ENCODE results near the gene ZRSR2.
"Not testable (repeated sequence)": the region's sequence is repeated elsewhere in the genome, so short reads cannot be mapped to it uniquely, and the experiment has no call there.

ZRSR2 gene

GRCh38 chrX:15789979-15790768, at the start of gene ZRSR2:
ZRSR2 (plus strand) TSS chrX:15790484; CDS start chrX:15790496, 12 bp downstream.
- H3K4me3 ChIP-seq (ENCODE audit: insufficient read length, low read depth) = peak within 1 kb of the TSS; percentile 81
- peak; percentile 57 for DNase-seq (ENCODE audit: low read depth, low spot score)
- peaks cover 22% of the 10 kb centered on the region for H3K36me3 ChIP-seq (ENCODE audit: insufficient read depth, insufficient read length, low read length)

GRCh38 chrX:15744181-15744867, 46.0 kb upstream of the ZRSR2 start:
- no peak overlapping the region for H3K4me3 ChIP-seq (ENCODE audit: insufficient read length, low read depth)
- no peaks in the 10 kb centered on the region for H3K9me3 ChIP-seq (ENCODE audit: insufficient read depth, low read length)
- H3K4me1 ChIP-seq (ENCODE audit: insufficient read depth, insufficient read length) = no peaks in the 10 kb centered on the region
- TF ChIP-seq SUZ12 (IDR thresholded peaks at IDR 0.05; ENCODE audit: extremely low read depth, insufficient read depth, insufficient read length) = no peak
- no peak for TF ChIP-seq YY1 (IDR thresholded peaks at IDR 0.05; ENCODE audit: insufficient read depth, insufficient read length)
- no peak for TF ChIP-seq ZNF274 (IDR thresholded peaks at IDR 0.05; ENCODE audit: low read depth, low read length)
- no peak overlapping the region for H3K9ac ChIP-seq (ENCODE audit: insufficient read length, low read depth)
- H3K27me3 ChIP-seq (ENCODE audit: insufficient read depth, insufficient read length) = peaks cover 2% of the 10 kb centered on the region
- H3K36me3 ChIP-seq (ENCODE audit: insufficient read depth, insufficient read length, low read length) = no peaks in the 10 kb centered on the region
- DNase-seq (ENCODE audit: low read depth, low spot score) = no peak

More at GRCh38 chrX:15789979-15790768, at the start of gene ZRSR2:
- H3K4me1 ChIP-seq (ENCODE audit: insufficient read depth, insufficient read length) = no peaks in the 10 kb centered on the region
- no peak for TF ChIP-seq SUZ12 (IDR thresholded peaks at IDR 0.05; ENCODE audit: extremely low read depth, insufficient read depth, insufficient read length)
- TF ChIP-seq YY1 (IDR thresholded peaks at IDR 0.05; ENCODE audit: insufficient read depth, insufficient read length) = peak; percentile 70
- H3K9ac ChIP-seq (ENCODE audit: insufficient read length, low read depth) = peak within 1 kb of the TSS; percentile 79
- H3K27me3 ChIP-seq (ENCODE audit: insufficient read depth, insufficient read length) = no peaks in the 10 kb centered on the region
- no peaks in the 10 kb centered on the region for H3K9me3 ChIP-seq (ENCODE audit: insufficient read depth, low read length)

- H3K9ac ChIP-seq (ENCODE audit: insufficient read length, low read depth) = no peak overlapping the region
- H3K9me3 ChIP-seq (ENCODE audit: insufficient read depth, low read length) = no peaks in the 10 kb centered on the region
- no peak for DNase-seq (ENCODE audit: low read depth, low spot score)
- H3K36me3 ChIP-seq (ENCODE audit: insufficient read depth, insufficient read length, low read length) = no peaks in the 10 kb centered on the region
- H3K27me3 ChIP-seq (ENCODE audit: insufficient read depth, insufficient read length) = no peaks in the 10 kb centered on the region
- no peak overlapping the region for H3K4me3 ChIP-seq (ENCODE audit: insufficient read length, low read depth)
- H3K4me1 ChIP-seq (ENCODE audit: insufficient read depth, insufficient read length) = no peaks in the 10 kb centered on the region
- TF ChIP-seq YY1 (IDR thresholded peaks at IDR 0.05; ENCODE audit: insufficient read depth, insufficient read length) (no peak), SUZ12 (IDR thresholded peaks at IDR 0.05; ENCODE audit: extremely low read depth, insufficient read depth, insufficient read length) (no peak), ZNF274 (IDR thresholded peaks at IDR 0.05; ENCODE audit: low read depth, low read length) (no peak)
Observed at GRCh38 chrX:15745179-15745578, 45.1 kb upstream of the ZRSR2 start.

GRCh38 chrX:15746651-15747050, 43.6 kb upstream of the ZRSR2 start:
- not testable (repeated sequence) for H3K27me3 ChIP-seq (ENCODE audit: insufficient read depth, insufficient read length); H3K9ac ChIP-seq (ENCODE audit: insufficient read length, low read depth); H3K4me3 ChIP-seq (ENCODE audit: insufficient read length, low read depth); DNase-seq (ENCODE audit: low read depth, low spot score); H3K4me1 ChIP-seq (ENCODE audit: insufficient read depth, insufficient read length); H3K9me3 ChIP-seq (ENCODE audit: insufficient read depth, low read length); H3K36me3 ChIP-seq (ENCODE audit: insufficient read depth, insufficient read length, low read length)

GRCh38 chrX:15747626-15748173, 42.6 kb upstream of the ZRSR2 start:
- H3K4me3 ChIP-seq (ENCODE audit: insufficient read length, low read depth) = no peak overlapping the region
- H3K9ac ChIP-seq (ENCODE audit: insufficient read length, low read depth) = no peak overlapping the region
- no peaks in the 10 kb centered on the region for H3K9me3 ChIP-seq (ENCODE audit: insufficient read depth, low read length)
- no peak for DNase-seq (ENCODE audit: low read depth, low spot score)
- TF ChIP-seq YY1 (IDR thresholded peaks at IDR 0.05; ENCODE audit: insufficient read depth, insufficient read length) = no peak
- TF ChIP-seq SUZ12 (IDR thresholded peaks at IDR 0.05; ENCODE audit: extremely low read depth, insufficient read depth, insufficient read length) = no peak
- no peaks in the 10 kb centered on the region for H3K36me3 ChIP-seq (ENCODE audit: insufficient read depth, insufficient read length, low read length)
- peaks cover 3% of the 10 kb centered on the region for H3K4me1 ChIP-seq (ENCODE audit: insufficient read depth, insufficient read length)
- no peaks in the 10 kb centered on the region for H3K27me3 ChIP-seq (ENCODE audit: insufficient read depth, insufficient read length)

GRCh38 chrX:15748841-15749240, 41.4 kb upstream of the ZRSR2 start:
- no peaks in the 10 kb centered on the region for H3K9me3 ChIP-seq (ENCODE audit: insufficient read depth, low read length)
- no peak for TF ChIP-seq YY1 (IDR thresholded peaks at IDR 0.05; ENCODE audit: insufficient read depth, insufficient read length)
- no peak for TF ChIP-seq SUZ12 (IDR thresholded peaks at IDR 0.05; ENCODE audit: extremely low read depth, insufficient read depth, insufficient read length)
- TF ChIP-seq ZNF274 (IDR thresholded peaks at IDR 0.05; ENCODE audit: low read depth, low read length) = no peak
- no peaks in the 10 kb centered on the region for H3K36me3 ChIP-seq (ENCODE audit: insufficient read depth, insufficient read length, low read length)
- no peak overlapping the region for H3K4me3 ChIP-seq (ENCODE audit: insufficient read length, low read depth)
- H3K4me1 ChIP-seq (ENCODE audit: insufficient read depth, insufficient read length) = peaks cover 3% of the 10 kb centered on the region
- no peak overlapping the region for H3K9ac ChIP-seq (ENCODE audit: insufficient read length, low read depth)
- no peak for DNase-seq (ENCODE audit: low read depth, low spot score)
- H3K27me3 ChIP-seq (ENCODE audit: insufficient read depth, insufficient read length) = no peaks in the 10 kb centered on the region
